GM12878 (cell line): Measurements from ENCODE around the gene NOP16. TPM values are rescaled to one million over a fixed set of nuclear protein-coding genes. Genes with fewer than 3 reads are reported as not detected.

ENCODE experiments used
- ATAC-seq: fragments of 200-7000 bp; cut with Tn5 transposase; 3 replicates; pipeline ENCODE4 v1.9.1; 2020; ENCODE audit warnings: mild to moderate bottlenecking, moderate library complexity
- BruUV-seq: library from RNA; stranded (reverse); fragments of 400-500 nt; replicated peaks from 2 replicates; lab custom pipeline; 2021; lab: Mats Ljungman, UMichigan
- CTCF ChIA-PET: fragments of 300-600 bp; sonication (Branson Sonifier 250); formaldehyde crosslinking; extraction: SDS; loops from one replicate; lab custom pipeline; 2021; ENCODE audit warnings: inconsistent platforms; lab: Yijun Ruan, JAX
- POLR2A ChIA-PET: fragments of 350-600 bp; formaldehyde crosslinking; extraction: SDS; loops from one replicate; lab custom pipeline; 2021; ENCODE audit warnings: inconsistent platforms; lab: Charles Lee
- RAD21 ChIA-PET: fragments of 300-600 bp; sonication (Branson Sonifier 250); formaldehyde crosslinking; loops from one replicate; lab custom pipeline; 2023; ENCODE audit warnings: antibody characterized with exemption; ENCODE audit not compliant: unreplicated experiment; lab: Charles Lee
- SMC1A ChIA-PET: fragments of 300-600 bp; sonication (Branson Sonifier 250); formaldehyde crosslinking; loops from one replicate; lab custom pipeline; 2023; ENCODE audit not compliant: unreplicated experiment, uncharacterized antibody; lab: Charles Lee
- DNase-seq: peaks from one replicate; pipeline ENCODE4 v3.0.0-alpha.2; 2011; ENCODE audit warnings: low read depth, low spot score
- FAIRE-seq: peaks from 3 replicates; lab custom pipeline; 2011; peaks lifted over from hg19 to GRCh38; lab: Jason Lieb, UNC
- H2AFZ ChIP-seq: 2 replicates; pipeline ENCODE4 v1.6.0; 2011; ENCODE audit warnings: low read depth, low read length, control low read depth; ENCODE audit not compliant: control insufficient read depth
- H3K27ac ChIP-seq: 2 replicates; pipeline ENCODE4 v1.5.1; 2011; ENCODE audit warnings: control low read depth; ENCODE audit not compliant: control insufficient read depth, insufficient read depth
- H3K27me3 ChIP-seq, 2 experiments: replicated peaks in 1 of 2; 2 replicates each; pipeline versions ENCODE4 v1.6.0 to v1.6.1; 2011; ENCODE audit warnings: low read length in 1 of 2; ENCODE audit not compliant: control insufficient read depth in 2 of 2, insufficient read depth in 2 of 2
- H3K36me3 ChIP-seq, 2 experiments: 2 replicates each; pipeline ENCODE4 v1.5.1; 2011; ENCODE audit warnings: low read length in 1 of 2; ENCODE audit not compliant: control insufficient read depth in 2 of 2, insufficient read depth in 2 of 2
- H3K4me1 ChIP-seq: 2 replicates; pipeline ENCODE4 v1.6.1; 2011; ENCODE audit warnings: mild to moderate bottlenecking, low read length, moderate library complexity, mixed read lengths; ENCODE audit not compliant: control insufficient read depth, insufficient read depth
- H3K4me2 ChIP-seq: 2 replicates; pipeline ENCODE4 v1.6.0; 2011; ENCODE audit warnings: control low read depth; ENCODE audit not compliant: control insufficient read depth, insufficient read depth
- H3K4me3 ChIP-seq: fragments of 200-600 bp; sonication (generic); 2 replicates; pipeline ENCODE4 v1.5.1; 2016
- H3K79me2 ChIP-seq: 2 replicates; pipeline ENCODE4 v1.6.0; 2011; ENCODE audit warnings: low read length; ENCODE audit not compliant: control insufficient read depth, insufficient read depth
- H3K9ac ChIP-seq: 2 replicates; pipeline ENCODE4 v1.8.0; 2011; ENCODE audit warnings: low read length, control low read depth, mixed read lengths; ENCODE audit not compliant: control insufficient read depth, insufficient read depth
- H3K9me3 ChIP-seq: replicated peaks from 3 replicates; pipeline ENCODE4 v1.5.1; 2011; ENCODE audit warnings: mild to moderate bottlenecking, low read length; ENCODE audit not compliant: control insufficient read depth, insufficient read depth
- H4K20me1 ChIP-seq: 2 replicates; pipeline ENCODE4 v1.6.0; 2011; ENCODE audit not compliant: control insufficient read depth, insufficient read depth
- BCLAF1 ChIP-seq: fragments of 450-650 bp; IDR thresholded peaks from 2 replicates; pipeline ENCODE4 v1.6.1; 2017; ENCODE audit warnings: antibody characterized with exemption, mild to moderate bottlenecking, moderate library complexity
- CBX3 ChIP-seq: fragments of 200-600 bp; sonication (generic); IDR thresholded peaks from 2 replicates; pipeline ENCODE4 v1.6.1; 2016; ENCODE audit warnings: low read depth, borderline replicate concordance
- CUX1 ChIP-seq: IDR thresholded peaks from 2 replicates; pipeline ENCODE4 v1.6.1; 2012; ENCODE audit warnings: improper control_type of control experiment, low read depth, low read length; ENCODE audit not compliant: insufficient replicate concordance
- EZH2 ChIP-seq: IDR thresholded peaks from 2 replicates; pipeline ENCODE4 v1.6.1; 2012; ENCODE audit warnings: low read depth, mild to moderate bottlenecking, control low read depth, inconsistent platforms, low read length, borderline replicate concordance; ENCODE audit not compliant: control insufficient read depth
- FOXM1 ChIP-seq: IDR thresholded peaks from 2 replicates; pipeline ENCODE4 v1.6.1; 2012; ENCODE audit warnings: low read depth, mild to moderate bottlenecking, inconsistent platforms, low read length, moderate library complexity
- HSF1 ChIP-seq: fragments of 150-350 bp; IDR thresholded peaks from 2 replicates; pipeline ENCODE4 v1.6.1; 2014; ENCODE audit warnings: mild to moderate bottlenecking, low read depth, low read length
- IKZF1 ChIP-seq: fragments of 450-650 bp; conservative IDR thresholded peaks from 2 replicates; pipeline ENCODE4 v1.6.1; 2017; ENCODE audit warnings: antibody characterized with exemption, mild to moderate bottlenecking
- STAT3 ChIP-seq: IDR thresholded peaks from 2 replicates; pipeline ENCODE4 v1.6.1; 2011; ENCODE audit warnings: low read depth, low read length, improper control_type of control experiment
- TARDBP ChIP-seq: IDR thresholded peaks from 2 replicates; pipeline ENCODE4 v1.6.1; 2016; ENCODE audit warnings: borderline replicate concordance
- ZBTB11 ChIP-seq: fragments of 450-650 bp; formaldehyde crosslinking; IDR thresholded peaks from 2 replicates; pipeline ENCODE4 v1.5.0; 2022; ENCODE audit warnings: mild to moderate bottlenecking, missing genetic modification characterization
- ZSCAN29 ChIP-seq: fragments of 450-650 bp; IDR thresholded peaks from 2 replicates; pipeline ENCODE4 v1.6.1; 2017; ENCODE audit warnings: mild to moderate bottlenecking, moderate library complexity
- WGBS: methylation state at CpG from one replicate; pipeline ENCODE4 v1.1.6; 2016; ENCODE audit warnings: low lambda C conversion rate; ENCODE audit not compliant: insufficient replicate concordance, insufficient coverage; ENCODE audit errors: missing lambda C conversion rate; 5-methylcytosine and 5-hydroxymethylcytosine counted together
- in situ Hi-C: fragments of 300-500 bp; cut with MboI; formaldehyde crosslinking; loops from 9 replicates; pipeline ENCODE4 v1.14.3; 2018; ENCODE audit warnings: mixed read lengths
- intact Hi-C: fragments of 100-400 bp; cut with micrococcal nuclease; formaldehyde crosslinking; loops from one replicate; pipeline ENCODE4 v1.14.2; 2022; ENCODE audit not compliant: unreplicated experiment
- polyA plus RNA-seq, 11 experiments: library from polyadenylated mRNA; depleted of rRNA in 4 of 11; unstranded in 6 of 11; stranded (reverse) in 5 of 11; fragments of >200 nt; fragmentation: Nextera tagmentation in 4 of 11; fragmentation: Illumina TruSeq in 1 of 11; extraction: Ambion mirVana in 4 of 11; extraction: Trizol in 1 of 11; gene quantifications; 1 replicate in 1 of 11; 2 replicates in 10 of 11; pipeline versions ENCODE4 v1.2.1 to v1.2.3, GENCODE V29; 2011 to 2016; ENCODE audit warnings: inconsistent platforms in 2 of 11, missing spikeins in 2 of 11, low read depth in 1 of 11
- total RNA-seq, 4 experiments: library from RNA; depleted of rRNA in 3 of 4; stranded (reverse); fragments of >200 nt in 3 of 4; fragmentation: Illumina TruSeq in 1 of 4; extraction: Trizol in 1 of 4; gene quantifications; 2 replicates each; pipeline versions ENCODE4 v1.2.1 to v1.2.3, GENCODE V29; 2013 to 2021

Gene NOP16
- total and polyA plus RNA-seq, 10 of the 15 experiments (the other 5 are each of a cell fraction or from before 2014, with no cell fraction given): 50.3 to 276 (median 116) TPM

GRCh38 chr5:176420086-176420485 is 31.7 kb upstream of the NOP16 start:
- H3K4me2 ChIP-seq: no peak overlapping the region
- ChIA-PET SMC1A (interaction anchor here (0.7 kb wide), 1 partner anchor 52 kb away, joined by 3 read pairs; no protein-coding TSS in a partner anchor), POLR2A (no interaction called here), RAD21 (no interaction called here), CTCF (interaction anchor here (1.1 kb wide), 1 partner anchor 103 kb away, joined by 3 read pairs; no protein-coding TSS in a partner anchor)
- H3K36me3 ChIP-seq: no peaks in the 10 kb centered on the region
- ATAC-seq (no peak), DNase-seq (no peak), FAIRE-seq (no peak)
- WGBS: 50% methylated on average over 5 of the region's 5 CpGs
- H3K4me1 ChIP-seq: peaks cover 14% of the 10 kb centered on the region
- intact Hi-C loops: no loop called here
- no peaks in the 10 kb centered on the region for H3K27me3 ChIP-seq
- no peak overlapping the region for H3K4me3 ChIP-seq
- no TSS peak for BruUV-seq
- H3K9ac ChIP-seq: no peak overlapping the region
- no peaks in the 10 kb centered on the region for H4K20me1 ChIP-seq
- no peaks in the 10 kb centered on the region for H3K9me3 ChIP-seq
- no peak overlapping the region for H3K27ac ChIP-seq
- in situ Hi-C loops: no loop called here
- H3K79me2 ChIP-seq: peaks cover 5% of the 10 kb centered on the region
- no peak overlapping the region for H2AFZ ChIP-seq
- no peak for TF ChIP-seq EZH2
- no peak for TF ChIP-seq CUX1
- TF ChIP-seq FOXM1: no peak
- no peak for TF ChIP-seq ZBTB11 (CRISPR knock-in tag)
- no peak for TF ChIP-seq BCLAF1
- no peak for TF ChIP-seq CBX3
- no peak for TF ChIP-seq TARDBP
- TF ChIP-seq STAT3: no peak
- no peak for TF ChIP-seq IKZF1
- TF ChIP-seq ZSCAN29: no peak
- no peak for TF ChIP-seq HSF1
